Measurements from ENCODE around the gene ERGIC3.

Gene ERGIC3

GRCh38 chr20:35598476-35598875 is 56.6 kb downstream of the ERGIC3 start:
- H3K9me3 ChIP-seq (ENCODE audit: low read length) = no peaks in the 10 kb centered on the region
- H3K27me3 ChIP-seq (ENCODE audit: insufficient read depth, low read length) = peaks cover 62% of the 10 kb centered on the region
- no peak overlapping the region for H3K4me3 ChIP-seq (ENCODE audit: low read length)
- peaks cover 5% of the 10 kb centered on the region for H3K4me1 ChIP-seq (ENCODE audit: insufficient read depth, low read length)
- H2AFZ ChIP-seq (ENCODE audit: low read depth, low read length) = no peak overlapping the region
- H3K36me3 ChIP-seq (ENCODE audit: insufficient read depth, low read length) = no peaks in the 10 kb centered on the region

DNA sequence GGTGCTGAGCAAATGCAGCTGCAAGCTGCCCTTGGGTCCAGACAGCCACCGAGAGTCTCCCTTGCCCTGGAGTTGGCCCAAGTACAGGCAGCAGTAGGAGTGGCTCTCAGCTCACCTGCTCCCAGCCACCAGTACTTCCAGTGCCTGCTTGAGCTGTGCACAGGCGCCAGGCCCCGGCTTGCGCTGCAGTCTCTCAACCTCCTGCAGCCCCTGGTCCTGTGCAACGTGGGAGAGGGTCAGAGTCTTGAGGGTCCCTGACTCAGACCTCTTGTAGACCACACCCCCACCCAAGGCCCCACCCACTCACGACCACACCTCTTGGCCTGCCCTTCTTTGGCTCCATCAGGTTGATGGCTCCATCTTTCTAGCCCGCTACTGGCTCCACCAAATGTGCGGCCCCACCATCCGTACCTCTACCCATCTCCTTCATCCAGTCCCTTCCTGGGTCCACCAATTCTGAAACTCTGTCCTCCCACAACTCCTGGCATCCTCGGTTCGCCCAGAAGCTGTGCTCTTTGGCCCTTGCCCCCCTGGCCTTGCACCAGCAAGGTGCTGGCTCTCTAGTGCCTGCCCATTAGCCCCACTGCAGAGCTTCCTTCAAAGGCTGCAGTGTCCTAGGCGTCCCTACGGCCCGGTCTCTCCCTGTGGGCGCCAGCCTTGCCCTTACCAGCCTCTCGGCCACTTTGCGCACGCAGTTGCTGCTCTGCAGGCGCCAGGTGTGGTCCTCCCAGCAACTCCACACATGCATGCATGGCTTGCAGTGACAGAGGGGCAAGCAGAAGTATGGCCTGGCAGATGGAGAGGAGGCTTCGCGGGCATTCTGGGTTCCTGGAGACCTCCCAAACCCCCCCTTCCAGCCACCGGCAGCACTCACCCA is 57.3 kb downstream of the ERGIC3 start:
- H3K4me1 ChIP-seq (ENCODE audit: insufficient read depth, low read length) = peaks cover 5% of the 10 kb centered on the region
- peaks cover 66% of the 10 kb centered on the region for H3K27me3 ChIP-seq (ENCODE audit: insufficient read depth, low read length)
- H2AFZ ChIP-seq (ENCODE audit: low read depth, low read length) = no peak overlapping the region
- H3K36me3 ChIP-seq (ENCODE audit: insufficient read depth, low read length) = no peaks in the 10 kb centered on the region
- H3K4me3 ChIP-seq (ENCODE audit: low read length) = no peak overlapping the region
- H3K9me3 ChIP-seq (ENCODE audit: low read length) = no peaks in the 10 kb centered on the region

GRCh38 chr20:35599776-35600120 is 57.9 kb downstream of the ERGIC3 start:
- Histone ChIP-seq H3K27me3 (ENCODE audit: insufficient read depth, low read length) (peaks cover 66% of the 10 kb centered on the region), H3K4me1 (ENCODE audit: insufficient read depth, low read length) (peaks cover 5% of the 10 kb centered on the region), H3K4me3 (ENCODE audit: low read length) (no peak overlapping the region), H2AFZ (ENCODE audit: low read depth, low read length) (no peak overlapping the region), H3K36me3 (ENCODE audit: insufficient read depth, low read length) (no peaks in the 10 kb centered on the region), H3K9me3 (ENCODE audit: low read length) (no peaks in the 10 kb centered on the region)

DNA sequence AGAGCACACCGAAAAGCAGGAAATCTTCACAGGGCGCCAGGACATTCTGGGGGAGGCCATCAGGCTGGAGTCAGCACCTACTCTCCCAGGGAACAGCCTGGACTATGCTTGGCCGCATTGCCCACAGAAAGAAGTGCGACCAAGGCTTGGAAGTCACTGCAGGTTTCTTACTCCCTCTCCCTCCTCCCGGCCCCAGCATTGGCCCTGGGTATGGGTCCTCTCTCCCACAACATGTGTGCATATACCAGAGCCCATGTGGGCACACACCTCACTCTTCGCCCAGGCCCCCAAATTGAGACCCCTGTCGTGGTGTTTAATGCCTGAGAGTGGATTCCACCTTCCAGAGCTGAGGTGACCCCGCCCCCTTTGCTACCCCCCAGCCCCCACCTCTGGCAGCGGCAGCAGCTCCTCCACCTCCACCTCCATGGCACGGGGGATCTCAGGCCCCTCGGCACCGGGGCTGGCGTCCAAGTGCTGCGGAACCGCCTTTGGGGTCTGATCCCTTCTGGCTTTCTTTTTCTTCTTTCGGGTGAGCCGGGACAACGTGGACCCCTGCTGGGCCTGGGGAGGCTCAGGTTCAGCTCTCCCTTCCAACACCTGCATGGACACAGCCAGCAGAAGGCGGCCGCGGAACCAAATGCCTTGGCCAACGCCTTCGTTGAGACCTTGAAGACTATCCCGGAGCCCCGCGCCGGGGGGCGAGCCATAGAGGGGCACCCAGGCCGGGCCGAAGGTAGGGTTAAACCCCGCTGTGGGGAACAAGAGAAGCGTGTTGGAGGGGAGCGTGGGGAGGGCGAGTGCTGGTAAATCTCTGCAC is 58.5 kb downstream of the ERGIC3 start:
- H3K4me1 ChIP-seq (ENCODE audit: insufficient read depth, low read length) = peaks cover 5% of the 10 kb centered on the region
- H3K27me3 ChIP-seq (ENCODE audit: insufficient read depth, low read length) = peaks cover 64% of the 10 kb centered on the region
- H3K36me3 ChIP-seq (ENCODE audit: insufficient read depth, low read length) = no peaks in the 10 kb centered on the region
- H2AFZ ChIP-seq (ENCODE audit: low read depth, low read length) = peak overlapping the region; percentile 87
- peak overlapping the region; percentile 40 for H3K4me3 ChIP-seq (ENCODE audit: low read length)
- no peaks in the 10 kb centered on the region for H3K9me3 ChIP-seq (ENCODE audit: low read length)

GRCh38 chr20:35600993-35601973 is 59.4 kb downstream of the ERGIC3 start:
- Histone ChIP-seq H3K4me3 (ENCODE audit: low read length) (peak overlapping the region; percentile 40), H3K36me3 (ENCODE audit: insufficient read depth, low read length) (no peaks in the 10 kb centered on the region), H3K27me3 (ENCODE audit: insufficient read depth, low read length) (peaks cover 58% of the 10 kb centered on the region)

GRCh38 chr20:35601990-35602389 is 60.1 kb downstream of the ERGIC3 start:
- H3K27me3 ChIP-seq (ENCODE audit: insufficient read depth, low read length) = peaks cover 58% of the 10 kb centered on the region
- H3K36me3 ChIP-seq (ENCODE audit: insufficient read depth, low read length) = no peaks in the 10 kb centered on the region
- no peaks in the 10 kb centered on the region for H3K9me3 ChIP-seq (ENCODE audit: low read length)
- peaks cover 5% of the 10 kb centered on the region for H3K4me1 ChIP-seq (ENCODE audit: insufficient read depth, low read length)
- peak overlapping the region; percentile 87 for H2AFZ ChIP-seq (ENCODE audit: low read depth, low read length)
- H3K4me3 ChIP-seq (ENCODE audit: low read length) = peak overlapping the region; percentile 40

More at GRCh38 chr20:35600993-35601973, 59.4 kb downstream of the ERGIC3 start:
- H2AFZ ChIP-seq (ENCODE audit: low read depth, low read length) = peak overlapping the region; percentile 87
- H3K4me1 ChIP-seq (ENCODE audit: insufficient read depth, low read length) = peaks cover 5% of the 10 kb centered on the region
- no peaks in the 10 kb centered on the region for H3K9me3 ChIP-seq (ENCODE audit: low read length)

DNA sequence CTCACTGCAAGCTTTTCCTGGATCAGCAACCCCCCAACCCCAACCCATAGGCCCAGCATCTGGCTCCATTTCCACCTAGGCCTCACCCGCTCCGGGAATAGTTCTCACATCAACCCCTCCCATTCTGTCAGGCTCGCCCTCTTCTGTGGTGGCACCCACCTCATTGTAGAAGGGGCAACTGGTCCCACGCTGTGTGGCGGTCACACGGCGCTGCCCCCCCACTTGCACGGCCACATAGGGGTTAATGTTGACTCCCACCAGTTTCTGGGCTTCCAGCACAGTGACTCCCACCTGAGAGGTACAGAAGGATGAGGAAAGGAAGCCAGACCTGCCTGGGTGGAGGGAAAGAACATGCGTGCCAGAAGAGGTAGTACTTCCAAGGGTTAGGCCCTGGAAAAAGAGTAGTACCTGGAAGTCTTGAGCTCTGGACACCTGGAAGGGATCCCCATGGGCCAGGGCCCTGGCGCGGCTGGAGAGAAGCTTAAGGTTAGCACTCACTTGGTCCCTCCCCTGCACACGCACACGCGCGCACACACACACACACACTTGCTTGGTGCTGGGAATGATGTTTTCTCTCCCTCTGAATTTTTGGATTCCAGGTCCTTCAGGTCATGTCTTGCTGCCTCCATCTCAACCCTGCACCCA is 61.1 kb downstream of the ERGIC3 start:
- H3K36me3 ChIP-seq (ENCODE audit: insufficient read depth, low read length) = no peaks in the 10 kb centered on the region
- no peak overlapping the region for H3K4me3 ChIP-seq (ENCODE audit: low read length)
- H3K9me3 ChIP-seq (ENCODE audit: low read length) = no peaks in the 10 kb centered on the region
- no peak overlapping the region for H2AFZ ChIP-seq (ENCODE audit: low read depth, low read length)
- peaks cover 55% of the 10 kb centered on the region for H3K27me3 ChIP-seq (ENCODE audit: insufficient read depth, low read length)
- peaks cover 5% of the 10 kb centered on the region for H3K4me1 ChIP-seq (ENCODE audit: insufficient read depth, low read length)

DNA sequence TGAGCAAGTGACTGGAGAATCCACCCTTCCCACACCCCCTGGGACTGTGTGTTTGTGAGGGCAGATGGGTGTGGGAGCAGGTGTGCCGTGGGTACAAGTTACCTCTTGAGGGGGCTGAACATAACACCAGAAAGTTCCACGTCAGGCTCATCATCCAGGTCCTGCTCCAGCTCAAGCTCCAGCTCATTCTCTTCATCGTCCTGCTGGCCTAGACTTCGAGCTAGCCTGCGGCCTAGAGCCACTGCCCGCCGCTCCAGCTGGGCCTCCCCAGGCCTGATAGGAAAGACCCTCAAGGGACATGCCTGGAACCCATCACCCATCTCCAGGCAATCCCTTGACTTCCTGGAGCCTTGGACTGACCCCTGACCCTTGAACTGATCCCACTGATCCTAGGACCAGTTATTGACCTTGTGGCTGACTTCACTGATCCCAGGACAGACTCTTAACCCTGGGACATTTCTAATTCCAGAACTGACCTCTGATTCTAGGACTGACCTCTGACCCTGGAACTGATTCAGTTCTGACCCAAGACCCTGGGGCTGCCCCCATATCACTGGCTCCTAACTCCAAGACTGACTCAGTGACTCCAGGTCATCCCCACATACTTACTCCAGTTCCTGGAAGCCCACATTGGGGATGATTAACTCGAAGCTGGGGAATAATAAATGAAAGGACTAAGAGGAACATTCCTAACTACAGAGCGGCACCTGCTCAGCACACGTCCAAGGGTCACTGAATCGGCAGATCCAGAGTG is 62.0 kb downstream of the ERGIC3 start:
- no peaks in the 10 kb centered on the region for H3K9me3 ChIP-seq (ENCODE audit: low read length)
- H2AFZ ChIP-seq (ENCODE audit: low read depth, low read length) = no peak overlapping the region
- H3K36me3 ChIP-seq (ENCODE audit: insufficient read depth, low read length) = no peaks in the 10 kb centered on the region
- H3K4me3 ChIP-seq (ENCODE audit: low read length) = no peak overlapping the region
- H3K4me1 ChIP-seq (ENCODE audit: insufficient read depth, low read length) = peaks cover 5% of the 10 kb centered on the region
- peaks cover 47% of the 10 kb centered on the region for H3K27me3 ChIP-seq (ENCODE audit: insufficient read depth, low read length)

GRCh38 chr20:35604449-35604747 is 62.5 kb downstream of the ERGIC3 start:
- peaks cover 5% of the 10 kb centered on the region for H3K4me1 ChIP-seq (ENCODE audit: insufficient read depth, low read length)
- peaks cover 42% of the 10 kb centered on the region for H3K27me3 ChIP-seq (ENCODE audit: insufficient read depth, low read length)
- H2AFZ ChIP-seq (ENCODE audit: low read depth, low read length) = no peak overlapping the region
- H3K36me3 ChIP-seq (ENCODE audit: insufficient read depth, low read length) = no peaks in the 10 kb centered on the region
- H3K4me3 ChIP-seq (ENCODE audit: low read length) = no peak overlapping the region
- H3K9me3 ChIP-seq (ENCODE audit: low read length) = no peaks in the 10 kb centered on the region

DNA sequence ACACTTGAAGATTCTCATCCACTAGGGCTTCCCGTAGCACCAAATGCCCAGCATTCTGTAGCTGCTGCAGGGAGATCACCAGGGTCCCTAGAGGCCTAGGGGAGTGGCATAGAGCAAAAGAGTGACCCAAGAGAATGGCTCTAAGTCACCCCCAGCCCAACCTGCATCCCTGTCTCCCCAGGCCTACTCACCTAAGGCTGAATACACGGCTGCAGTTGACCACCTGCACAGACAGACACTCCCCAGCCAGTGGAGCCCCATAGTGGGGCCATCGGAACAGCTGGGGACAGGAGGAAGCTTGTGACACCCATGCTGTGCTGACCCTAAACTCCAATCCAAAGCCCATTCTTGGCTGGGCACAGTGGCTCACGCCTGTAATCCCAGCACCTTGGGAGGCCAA is 64.2 kb downstream of the ERGIC3 start:
- Histone ChIP-seq H2AFZ (ENCODE audit: low read depth, low read length) (no peak overlapping the region), H3K4me1 (ENCODE audit: insufficient read depth, low read length) (peaks cover 3% of the 10 kb centered on the region), H3K36me3 (ENCODE audit: insufficient read depth, low read length) (no peaks in the 10 kb centered on the region), H3K4me3 (ENCODE audit: low read length) (no peak overlapping the region), H3K9me3 (ENCODE audit: low read length) (no peaks in the 10 kb centered on the region), H3K27me3 (ENCODE audit: insufficient read depth, low read length) (peaks cover 25% of the 10 kb centered on the region)
